ENCODE measurements around the gene PNPLA1. TPM values are rescaled to one million over a fixed set of nuclear protein-coding genes. Genes with fewer than 3 reads are reported as not detected.

PNPLA1 gene
- total RNA-seq, 1 donor from 2014 or later = not detected

- no peak for TF ChIP-seq CTCF (IDR thresholded peaks at IDR 0.05)
- H3K27ac Mint-ChIP-seq (ENCODE audit: unreplicated experiment) = no peak overlapping the region
Measured at GRCh38 chr6:36352477-36353157, 82.8 kb downstream of the PNPLA1 start.

GRCh38 chr6:36353411-36353915 lies 83.6 kb downstream of the PNPLA1 start:
- no peak for TF ChIP-seq CTCF (IDR thresholded peaks at IDR 0.05)
- Mint-ChIP-seq H3K27me3 (ENCODE audit: low read depth) (peaks cover 3% of the 10 kb centered on the region), H3K36me3 (ENCODE audit: low read depth) (no peaks in the 10 kb centered on the region), H3K4me1 (ENCODE audit: low read depth) (peaks cover 22% of the 10 kb centered on the region), H3K27ac (ENCODE audit: unreplicated experiment) (no peak overlapping the region), H3K4me3 (ENCODE audit: unreplicated experiment) (no peak overlapping the region), H3K9me3 (ENCODE audit: low read depth) (peaks cover 4% of the 10 kb centered on the region)
- no peak for DNase-seq (ENCODE audit: low spot score)

More at GRCh38 chr6:36352477-36353157, 82.8 kb downstream of the PNPLA1 start:
- H3K27me3 Mint-ChIP-seq (ENCODE audit: low read depth) = peaks cover 3% of the 10 kb centered on the region
- no peak for DNase-seq (ENCODE audit: low spot score)
- H3K36me3 Mint-ChIP-seq (ENCODE audit: low read depth) = no peaks in the 10 kb centered on the region
- H3K4me1 Mint-ChIP-seq (ENCODE audit: low read depth) = peaks cover 18% of the 10 kb centered on the region
- peaks cover 4% of the 10 kb centered on the region for H3K9me3 Mint-ChIP-seq (ENCODE audit: low read depth)
- H3K4me3 Mint-ChIP-seq (ENCODE audit: unreplicated experiment) = no peak overlapping the region

DNA sequence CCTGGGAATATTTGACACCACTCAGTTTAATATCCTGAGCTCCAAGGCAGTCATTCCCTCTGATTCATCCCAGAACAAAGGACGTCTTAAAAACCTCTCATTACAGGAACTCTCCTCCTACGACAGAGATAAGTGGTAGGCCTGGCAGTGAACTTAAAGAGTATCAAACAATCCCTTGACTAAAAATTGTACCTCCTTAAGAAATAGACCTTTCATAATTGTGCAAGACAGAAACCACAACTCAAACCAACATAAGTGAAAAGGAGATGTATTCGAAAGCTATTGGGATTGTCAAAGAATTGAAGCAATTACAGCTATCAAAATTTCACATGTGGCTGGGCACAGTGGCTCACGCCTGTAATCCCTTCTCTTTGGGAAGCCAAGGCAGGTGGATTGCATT lies 86.0 kb downstream of the PNPLA1 start:
- Mint-ChIP-seq H3K27ac (ENCODE audit: unreplicated experiment) (no peak overlapping the region), H3K4me3 (ENCODE audit: unreplicated experiment) (no peak overlapping the region), H3K4me1 (ENCODE audit: low read depth) (peaks cover 28% of the 10 kb centered on the region), H3K36me3 (ENCODE audit: low read depth) (no peaks in the 10 kb centered on the region), H3K9me3 (ENCODE audit: low read depth) (peaks cover 4% of the 10 kb centered on the region), H3K27me3 (ENCODE audit: low read depth) (peaks cover 3% of the 10 kb centered on the region)
- TF ChIP-seq CTCF (IDR thresholded peaks at IDR 0.05) = no peak
- no peak for DNase-seq (ENCODE audit: low spot score)

GRCh38 chr6:36357872-36358225 lies 88.0 kb downstream of the PNPLA1 start:
- DNase-seq (ENCODE audit: low spot score) = no peak
- Mint-ChIP-seq H3K4me1 (ENCODE audit: low read depth) (peaks cover 19% of the 10 kb centered on the region), H3K27ac (ENCODE audit: unreplicated experiment) (no peak overlapping the region), H3K27me3 (ENCODE audit: low read depth) (peaks cover 3% of the 10 kb centered on the region), H3K4me3 (ENCODE audit: unreplicated experiment) (no peak overlapping the region), H3K9me3 (ENCODE audit: low read depth) (peaks cover 1% of the 10 kb centered on the region), H3K36me3 (ENCODE audit: low read depth) (no peaks in the 10 kb centered on the region)
- TF ChIP-seq CTCF (IDR thresholded peaks at IDR 0.05) = no peak

Other genes starting within 250 kb of the PNPLA1 start
- gene SLC26A8, start 245.4 kb upstream of the PNPLA1 start, total RNA-seq = 0.15 TPM in 1 of 3 replicates, not detected in the others
- 36.5 to 41.1 TPM (median 36.9 TPM) in 3 replicates for gene MAPK14, start 242.3 kb upstream of the PNPLA1 start, total RNA-seq
- gene MAPK13, start 139.5 kb upstream of the PNPLA1 start, total RNA-seq = 0.48 to 1.0 TPM (median 0.97 TPM) in 3 replicates
- 25.6 to 28.5 TPM (median 28.2 TPM) in 3 replicates for gene BRPF3, start 73.3 kb upstream of the PNPLA1 start, total RNA-seq
- not detected in 3 replicates for gene BNIP5, start 66.8 kb downstream of the PNPLA1 start, total RNA-seq
- gene ETV7, start 117.6 kb downstream of the PNPLA1 start, total RNA-seq = not detected in 3 replicates
- not detected in 3 replicates for gene PXT1, start 172.8 kb downstream of the PNPLA1 start, total RNA-seq
- 76.0 to 92.4 TPM (median 89.1 TPM) in 3 replicates for gene KCTD20, start 172.9 kb downstream of the PNPLA1 start, total RNA-seq

Measured in chondrocyte (in vitro differentiated cells).